GM23248 (cell line): Measurements from ENCODE around the gene PLCD3. TPM values are rescaled to one million over a fixed set of nuclear protein-coding genes. Genes with fewer than 3 reads are reported as not detected.

ENCODE experiments used
- DNase-seq: peaks from one replicate; pipeline ENCODE4 v3.0.0-alpha.2; 2015
- H2AFZ ChIP-seq: fragments of 200-600 bp; sonication (generic); 2 replicates; pipeline ENCODE4 v1.6.1; 2016; ENCODE audit warnings: antibody characterized with exemption
- H3F3A ChIP-seq: fragments of 200-600 bp; sonication (generic); 2 replicates; pipeline ENCODE4 v1.6.1; 2016; ENCODE audit warnings: mild to moderate bottlenecking, antibody characterized with exemption, mixed run types; ENCODE audit not compliant: insufficient read depth
- H3K27ac ChIP-seq: fragments of 200-600 bp; sonication (generic); 2 replicates; pipeline ENCODE4 v1.5.1; 2016; ENCODE audit warnings: mild to moderate bottlenecking
- H3K27me3 ChIP-seq: fragments of 200-600 bp; sonication (generic); replicated peaks from 2 replicates; pipeline ENCODE4 v1.6.1; 2016; ENCODE audit warnings: mild to moderate bottlenecking; ENCODE audit not compliant: insufficient read depth
- H3K36me3 ChIP-seq: fragments of 200-600 bp; sonication (generic); 2 replicates; pipeline ENCODE4 v1.6.1; 2016; ENCODE audit warnings: low read depth, mild to moderate bottlenecking
- H3K4me1 ChIP-seq: fragments of 200-600 bp; sonication (generic); 2 replicates; pipeline ENCODE4 v1.6.1; 2016; ENCODE audit warnings: mild to moderate bottlenecking; ENCODE audit not compliant: insufficient read depth
- H3K4me2 ChIP-seq: fragments of 200-600 bp; sonication (generic); one replicate; pipeline ENCODE4 v1.6.1; 2016; ENCODE audit warnings: mild to moderate bottlenecking; ENCODE audit not compliant: unreplicated experiment
- H3K4me3 ChIP-seq: fragments of 200-600 bp; sonication (generic); 2 replicates; pipeline ENCODE4 v1.5.1; 2016; ENCODE audit warnings: mild to moderate bottlenecking
- H3K79me2 ChIP-seq: fragments of 200-600 bp; sonication (generic); 2 replicates; pipeline ENCODE4 v1.6.1; 2016; ENCODE audit warnings: mild to moderate bottlenecking; ENCODE audit not compliant: insufficient read depth
- H3K9ac ChIP-seq: fragments of 200-600 bp; sonication (generic); 2 replicates; pipeline ENCODE4 v1.6.1; 2016; ENCODE audit warnings: mild to moderate bottlenecking
- H3K9me2 ChIP-seq: fragments of 200-600 bp; sonication (generic); 2 replicates; pipeline ENCODE4 v1.6.1; 2016; ENCODE audit warnings: mixed run types, mild to moderate bottlenecking, moderate library complexity; ENCODE audit not compliant: insufficient read depth
- H3K9me3 ChIP-seq: fragments of 200-600 bp; sonication (generic); one replicate; pipeline ENCODE4 v1.6.1; 2017; ENCODE audit warnings: low read depth
- H4K20me1 ChIP-seq: fragments of 200-600 bp; sonication (generic); 2 replicates; pipeline ENCODE4 v1.6.0; 2016; ENCODE audit not compliant: insufficient read depth
- EZH2 ChIP-seq: fragments of 200-600 bp; sonication (generic); IDR thresholded peaks from 2 replicates; pipeline ENCODE4 v1.6.1; 2018; ENCODE audit warnings: antibody characterized with exemption, mild to moderate bottlenecking; ENCODE audit not compliant: insufficient read depth, poor library complexity, severe bottlenecking
- EZH2phosphoT487 ChIP-seq: fragments of 200-600 bp; sonication (generic); IDR thresholded peaks from 2 replicates; pipeline ENCODE4 v1.6.1; 2018; ENCODE audit warnings: antibody characterized with exemption, moderate library complexity, mild to moderate bottlenecking, low read depth; ENCODE audit not compliant: insufficient read depth
- WGBS, 2 experiments: methylation state at CpG; one replicate each; pipeline ENCODE4 v1.1.6; 2015 to 2017; ENCODE audit warnings: low lambda C conversion rate in 2 of 2, low coverage in 1 of 2; ENCODE audit errors: missing lambda C conversion rate in 2 of 2; 5-methylcytosine and 5-hydroxymethylcytosine counted together
- in situ Hi-C: fragments of 300-500 bp; cut with MboI; formaldehyde crosslinking; loops from 2 replicates; pipeline ENCODE4 v1.15.0; 2020
- polyA plus RNA-seq: library from polyadenylated mRNA; unstranded; fragments of >200 nt; fragmentation: Nextera tagmentation; extraction: Ambion mirVana; gene quantifications from 2 replicates; pipeline ENCODE4 v1.2.1, GENCODE V29; 2016
- total RNA-seq: library from RNA; depleted of rRNA; stranded (reverse); fragments of >200 nt; shearing (Covaris generic); gene quantifications from 2 replicates; pipeline ENCODE4 v1.2.3, GENCODE V29; 2014

The PLCD3 gene
- total and polyA plus RNA-seq, 2 experiments from 2014 or later: 17.1 to 30.2 TPM

GRCh38 chr17:45086391-45086790 lies 45.9 kb downstream of the PLCD3 start:
- Histone ChIP-seq H3K79me2 (peaks cover 72% of the 10 kb centered on the region), H3K9ac (no peak overlapping the region), H3K36me3 (peaks cover 75% of the 10 kb centered on the region), H3F3A (peaks cover 54% of the 10 kb centered on the region), H3K9me2 (no peaks in the 10 kb centered on the region), H3K9me3 (no peaks in the 10 kb centered on the region), H2AFZ (no peak overlapping the region), H3K4me3 (no peak overlapping the region), H3K27ac (no peak overlapping the region), H3K4me1 (peaks cover 27% of the 10 kb centered on the region), H4K20me1 (no peaks in the 10 kb centered on the region), H3K4me2 (no peak overlapping the region), H3K27me3 (no peaks in the 10 kb centered on the region)
- TF ChIP-seq EZH2 (no peak), EZH2phosphoT487 (no peak)
- WGBS, 2 experiments: 95 to 100% methylated on average over 4 of the region's 4 CpGs
- in situ Hi-C loops: no loop called here
- DNase-seq: no peak

- H4K20me1 ChIP-seq: no peaks in the 10 kb centered on the region; the same call in 1 of the 2 replicates
- peaks cover 45% of the 10 kb centered on the region for H3K36me3 ChIP-seq
- no peak overlapping the region for H2AFZ ChIP-seq
- no peak overlapping the region for H3K9ac ChIP-seq
- no peaks in the 10 kb centered on the region for H3K27me3 ChIP-seq
- H3K4me3 ChIP-seq: no peak overlapping the region
- in situ Hi-C loops: no loop called here
- DNase-seq: no peak
- no peak overlapping the region for H3K27ac ChIP-seq
- TF ChIP-seq EZH2: no peak
- no peak for TF ChIP-seq EZH2phosphoT487
- peaks cover 17% of the 10 kb centered on the region; the same call in 1 of the 2 replicates for H3F3A ChIP-seq
- H3K4me2 ChIP-seq: no peak overlapping the region
- H3K9me3 ChIP-seq: no peaks in the 10 kb centered on the region
- H3K4me1 ChIP-seq: peaks cover 8% of the 10 kb centered on the region
- H3K79me2 ChIP-seq: peaks cover 98% of the 10 kb centered on the region
- H3K9me2 ChIP-seq: no peaks in the 10 kb centered on the region
- 72 to 79% methylated on average over 6 of the region's 6 CpGs for WGBS, 2 experiments
Measured at GRCh38 chr17:45081047-45081703, 51.1 kb downstream of the PLCD3 start.

GRCh38 chr17:45077643-45078042 lies 54.7 kb downstream of the PLCD3 start:
- Histone ChIP-seq H3K4me2 (no peak overlapping the region), H3K27me3 (no peaks in the 10 kb centered on the region), H4K20me1 (no peaks in the 10 kb centered on the region; the same call in 1 of the 2 replicates), H3K27ac (no peak overlapping the region), H3F3A (peaks cover 23% of the 10 kb centered on the region), H3K4me3 (no peak overlapping the region), H2AFZ (no peak overlapping the region), H3K9ac (no peak overlapping the region), H3K9me2 (no peaks in the 10 kb centered on the region), H3K9me3 (no peaks in the 10 kb centered on the region), H3K79me2 (peaks cover 94% of the 10 kb centered on the region), H3K4me1 (peaks cover 32% of the 10 kb centered on the region), H3K36me3 (peaks cover 15% of the 10 kb centered on the region)
- TF ChIP-seq EZH2: no peak
- no peak for TF ChIP-seq EZH2phosphoT487
- DNase-seq: no peak
- in situ Hi-C loops: no loop called here
- WGBS, 2 experiments: 88 to 89% methylated on average over 3 of the region's 3 CpGs

GRCh38 chr17:45073414-45074070 lies 58.8 kb downstream of the PLCD3 start:
- H3K4me2 ChIP-seq: peak overlapping the region; percentile 65
- H3K27ac ChIP-seq: peak overlapping the region; percentile 94
- in situ Hi-C loops: no loop called here
- peaks cover 94% of the 10 kb centered on the region for H3K79me2 ChIP-seq
- peak; percentile 81 for DNase-seq
- no peaks in the 10 kb centered on the region for H3K9me3 ChIP-seq
- no peaks in the 10 kb centered on the region for H3K9me2 ChIP-seq
- H3K27me3 ChIP-seq: no peaks in the 10 kb centered on the region
- WGBS, 2 experiments: 23 to 28% methylated on average over 5 of the region's 5 CpGs
- peaks cover 32% of the 10 kb centered on the region for H3K4me1 ChIP-seq
- H4K20me1 ChIP-seq: no peaks in the 10 kb centered on the region
- peak overlapping the region; percentile 39; the same call in 1 of the 2 replicates for H2AFZ ChIP-seq
- H3F3A ChIP-seq: peaks cover 24% of the 10 kb centered on the region
- no peak for TF ChIP-seq EZH2phosphoT487
- no peak for TF ChIP-seq EZH2
- no peaks in the 10 kb centered on the region for H3K36me3 ChIP-seq
- H3K4me3 ChIP-seq: no peak overlapping the region
- H3K9ac ChIP-seq: peak overlapping the region; percentile 62
